B cell (primary cell): Measurements from ENCODE around the gene GSDMA. TPM values are rescaled to one million over a fixed set of nuclear protein-coding genes. Genes with fewer than 3 reads are reported as not detected.

Experiments
- ATAC-seq: fragments of 200-7000 bp; cut with Tn5 transposase; one replicate; pipeline ENCODE4 v1.10.0; 2021; ENCODE audit warnings: low read depth, mild to moderate bottlenecking, moderate number of reproducible peaks, moderate library complexity
- CTCF ChIA-PET: fragments of 350-600 bp; sonication (Branson Sonifier 250); formaldehyde crosslinking; loops from one replicate; lab custom pipeline; 2021; ENCODE audit warnings: antibody characterized with exemption, inconsistent platforms; lab: Charles Lee
- POLR2A ChIA-PET: fragments of 350-600 bp; sonication (Branson Sonifier 250); formaldehyde crosslinking; loops from one replicate; lab custom pipeline; 2021; ENCODE audit warnings: antibody characterized with exemption; lab: Charles Lee
- DNase-seq: peaks from one replicate; pipeline ENCODE4 v3.0.0; 2013
- H2AFZ ChIP-seq: 2 replicates; pipeline ENCODE4 v1.6.1; 2012; ENCODE audit warnings: mild to moderate bottlenecking, low read depth, low read length; ENCODE audit not compliant: insufficient read depth, poor library complexity, severe bottlenecking
- H3K27ac ChIP-seq, 2 donors: 1 replicate in 1 of 2; 2 replicates in 1 of 2; pipeline ENCODE4 v1.5.1; 2012 to 2013; ENCODE audit warnings: low read length in 2 of 2, mild to moderate bottlenecking in 2 of 2, moderate library complexity in 1 of 2
- H3K27me3 ChIP-seq, 4 experiments: fragments of 200-600 bp in 1 of 4; sonication (generic) in 1 of 4; replicated peaks in 1 of 4; 1 replicate in 2 of 4; 2 replicates in 2 of 4; pipeline versions ENCODE4 v1.6.1 to v1.7.0; 2013 to 2016; ENCODE audit warnings: low read length in 3 of 4, mild to moderate bottlenecking in 2 of 4, mixed read lengths in 1 of 4, moderate library complexity in 1 of 4; ENCODE audit not compliant: insufficient read depth in 4 of 4, control insufficient read depth in 3 of 4; ENCODE audit errors: control extremely low read depth in 1 of 4
- H3K36me3 ChIP-seq, 2 experiments: replicated peaks in 1 of 2; 1 replicate in 1 of 2; 2 replicates in 1 of 2; pipeline versions ENCODE4 v1.6.1 to v1.7.1; 2013; ENCODE audit warnings: low read length in 1 of 2; ENCODE audit not compliant: insufficient read depth in 2 of 2, control insufficient read depth in 1 of 2; ENCODE audit errors: control extremely low read depth in 1 of 2, extremely low read depth in 1 of 2
- H3K4me1 ChIP-seq, 2 donors: fragments of 200-600 bp in 1 of 2; sonication (generic) in 1 of 2; 1 replicate in 1 of 2; 2 replicates in 1 of 2; pipeline versions ENCODE4 v1.5.1 to v1.6.1; 2013 to 2017; ENCODE audit warnings: low read length in 2 of 2; ENCODE audit not compliant: control insufficient read depth in 2 of 2, insufficient read depth in 2 of 2
- H3K4me2 ChIP-seq: replicated peaks from 2 replicates; pipeline ENCODE3; 2012; ENCODE audit warnings: mild to moderate bottlenecking, low read depth, low read length; ENCODE audit not compliant: poor library complexity, severe bottlenecking
- H3K4me3 ChIP-seq, 5 experiments: fragments of 200-600 bp in 1 of 5; sonication (generic) in 1 of 5; 1 replicate in 3 of 5; 2 replicates in 2 of 5; pipeline versions ENCODE4 v1.5.1 to v1.7.0; 2011 to 2016; ENCODE audit warnings: low read length in 4 of 5, mild to moderate bottlenecking in 4 of 5, low read depth in 2 of 5, control low read depth in 1 of 5, moderate library complexity in 1 of 5; ENCODE audit not compliant: insufficient read depth in 1 of 5; ENCODE audit errors: control extremely low read depth in 1 of 5, extremely low read depth in 1 of 5
- H3K79me2 ChIP-seq: fragments of 200-600 bp; sonication (generic); one replicate; pipeline ENCODE4 v1.6.0; 2016; ENCODE audit warnings: low read length; ENCODE audit not compliant: control insufficient read depth, insufficient read depth
- H3K9ac ChIP-seq: fragments of 200-600 bp; sonication (generic); 2 replicates; pipeline ENCODE4 v1.6.1; 2017; ENCODE audit warnings: mild to moderate bottlenecking, low read length, moderate library complexity
- H3K9me3 ChIP-seq, 3 donors: one replicate each; pipeline versions ENCODE4 v1.6.1 to v1.7.1; 2013; ENCODE audit warnings: low read length in 2 of 3; ENCODE audit not compliant: control insufficient read depth in 2 of 3, insufficient read depth in 1 of 3; ENCODE audit errors: control extremely low read depth in 1 of 3
- H4K20me1 ChIP-seq: 2 replicates; pipeline ENCODE4 v1.6.0; 2012; ENCODE audit warnings: mild to moderate bottlenecking, low read length; ENCODE audit not compliant: insufficient read depth, control insufficient read depth, poor library complexity, severe bottlenecking
- H3K27ac Mint-ChIP-seq: one replicate; pipeline ENCODE4 v1.8.0; 2021; ENCODE audit warnings: mixed read lengths
- H3K27me3 Mint-ChIP-seq: one replicate; pipeline ENCODE4 v1.8.0; 2021; ENCODE audit warnings: mixed read lengths
- H3K4me1 Mint-ChIP-seq: one replicate; pipeline ENCODE4 v1.8.0; 2021; ENCODE audit warnings: mixed read lengths
- H3K4me3 Mint-ChIP-seq: one replicate; pipeline ENCODE4 v1.8.0; 2021; ENCODE audit warnings: mixed read lengths
- H3K9me3 Mint-ChIP-seq: one replicate; pipeline ENCODE4 v1.8.0; 2022; ENCODE audit warnings: mixed read lengths; ENCODE audit not compliant: insufficient read depth
- CTCF ChIP-seq: fragments of 200-600 bp; IDR thresholded peaks from one replicate; pipeline ENCODE4 v1.8.0; 2022; ENCODE audit warnings: antibody characterized with exemption, mild to moderate bottlenecking
- EZH2 ChIP-seq: IDR thresholded peaks from 2 replicates; pipeline ENCODE4 v1.6.1; 2012; ENCODE audit warnings: borderline replicate concordance, low read depth, mild to moderate bottlenecking, moderate library complexity, low read length; ENCODE audit not compliant: insufficient read depth, poor library complexity, severe bottlenecking
- WGBS: methylation state at CpG from one replicate; pipeline ENCODE4 v1.1.5; 2013; ENCODE audit warnings: missing lambda C conversion rate; ENCODE audit not compliant: insufficient coverage; 5-methylcytosine and 5-hydroxymethylcytosine counted together
- intact Hi-C: fragments of 100-400 bp; cut with micrococcal nuclease; formaldehyde crosslinking; loops from one replicate; pipeline ENCODE4 v1.10.0; 2022
- polyA plus RNA-seq: library from polyadenylated mRNA; depleted of rRNA; stranded (reverse); fragments of >200 nt; gene quantifications from 2 replicates; pipeline ENCODE4 v1.2.3, GENCODE V29; 2012
- total RNA-seq, 2 donors: library from RNA; stranded (reverse); fragments of 120-200 nt in 1 of 2; gene quantifications; 1 replicate in 1 of 2; 2 replicates in 1 of 2; pipeline versions ENCODE4 v1.2.3 to v1.2.4, GENCODE V29; 2013 to 2022

GSDMA gene
- total and polyA plus RNA-seq, 2 donors (not counting 1 experiment from before 2014, with no cell fraction given), result 0.09 TPM; not detected in 1

GRCh38 chr17:39963829-39964228, 1.0 kb downstream of the GSDMA start:
- WGBS, result 79% methylated on average over 5 of the region's 6 CpGs
- TF ChIP-seq EZH2 (no peak), CTCF (no peak)
- H3K27me3 ChIP-seq, result no peaks in the 10 kb centered on the region
- ATAC-seq, result no peak
- POLR2A ChIA-PET, result no interaction called here
- H4K20me1 ChIP-seq, result no peaks in the 10 kb centered on the region
- Mint-ChIP-seq H3K4me1 (peaks cover 9% of the 10 kb centered on the region), H3K27ac (no peak overlapping the region), H3K4me3 (no peak overlapping the region), H3K9me3 (no peaks in the 10 kb centered on the region), H3K27me3 (peaks cover 15% of the 10 kb centered on the region)
- DNase-seq, result no peak
- no peak overlapping the region for H3K4me3 ChIP-seq
- H3K27ac ChIP-seq, result no peak overlapping the region
- intact Hi-C loops, result no loop called here
- no peak overlapping the region for H2AFZ ChIP-seq
- no peak overlapping the region for H3K9ac ChIP-seq
- peaks cover under 1% of the 10 kb centered on the region for H3K79me2 ChIP-seq
- H3K4me2 ChIP-seq, result no peak overlapping the region
- H3K9me3 ChIP-seq, result no peaks in the 10 kb centered on the region
- peaks cover 12 to 13% of the 10 kb centered on the region in 2 donors for H3K4me1 ChIP-seq
- H3K36me3 ChIP-seq, result no peaks in the 10 kb centered on the region
- CTCF ChIA-PET, result interaction anchor here (0.7 kb wide), 1 partner anchor 13 kb away, joined by 3 read pairs; no protein-coding TSS in a partner anchor

GRCh38 chr17:39965017-39965699, 2.4 kb downstream of the GSDMA start:
- Histone ChIP-seq H3K27me3 (no peaks in the 10 kb centered on the region), H3K9me3 (no peaks in the 10 kb centered on the region), H3K27ac (no peak overlapping the region), H3K4me2 (no peak overlapping the region), H3K36me3 (no peaks in the 10 kb centered on the region), H3K9ac (no peak overlapping the region), H3K4me1 (peaks cover 3 to 8% of the 10 kb centered on the region in 2 donors), H4K20me1 (no peaks in the 10 kb centered on the region), H3K79me2 (no peaks in the 10 kb centered on the region), H3K4me3 (no peak overlapping the region), H2AFZ (no peak overlapping the region)
- Mint-ChIP-seq H3K9me3 (no peaks in the 10 kb centered on the region), H3K27ac (no peak overlapping the region), H3K27me3 (peaks cover 26% of the 10 kb centered on the region), H3K4me3 (no peak overlapping the region), H3K4me1 (peaks cover 5% of the 10 kb centered on the region)
- ATAC-seq (no peak), DNase-seq (no peak)
- ChIA-PET CTCF (interaction anchor here (0.5 to 1.3 kb wide), 3 partner anchors 15 to 81 kb away, joined by 3 to 8 read pairs (median 3); partner anchors contain the start of gene PSMD3), POLR2A (interaction anchor here (0.6 kb wide), 1 partner anchor 382 kb away, joined by 4 read pairs; no protein-coding TSS in a partner anchor)
- TF ChIP-seq EZH2 (no peak), CTCF (no peak)
- WGBS, result 89% methylated on average over 8 of the region's 8 CpGs
- intact Hi-C loops, result no loop called here
